ENCODE measurements around the gene PLEKHA5. TPM values are rescaled to one million over a fixed set of nuclear protein-coding genes. Genes with fewer than 3 reads are reported as not detected.
A peak's percentile ranks its signal among the peaks of the same experiment; 100 is the strongest.

PLEKHA5 gene
- total and polyA plus RNA-seq, 11 donors: 18.1 to 72.2 (median 58.2) TPM

DNA sequence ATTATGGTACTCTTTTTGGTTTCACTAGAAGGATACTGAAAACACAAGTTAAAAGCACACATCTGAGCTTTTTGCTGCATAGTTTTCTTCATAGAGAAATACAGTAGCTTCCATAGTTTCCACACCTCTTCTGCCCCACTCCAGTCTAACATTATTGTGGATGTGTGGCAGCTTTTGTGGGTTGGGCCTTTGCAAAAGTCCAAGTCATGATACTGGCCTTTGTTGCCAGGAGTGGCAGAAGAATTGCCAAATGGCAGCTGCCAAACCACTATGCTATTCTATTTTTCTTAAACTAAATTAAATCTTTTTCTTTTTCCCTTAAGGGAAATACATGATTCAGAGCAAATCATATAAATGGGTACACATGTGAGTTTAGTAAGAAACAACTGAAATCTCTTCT is 114.8 kb downstream of the PLEKHA5 start:
- Histone ChIP-seq H3K27ac (peak overlapping the region in 2 of 12 donors; percentile 16 to 48), H3K36me3 (no peaks in the 10 kb centered on the region), H3K4me1 (peaks cover under 1 to 51% (median 30%) of the 10 kb centered on the region in 12 donors), H3K27me3 (no peaks in the 10 kb centered on the region), H3K4me3 (no peak overlapping the region), H3K9me3 (no peaks in the 10 kb centered on the region)
- intact Hi-C loops (cut with DNase I): no loop called here
- ATAC-seq: peak in 3 of 4 donors; percentile 36 to 57 (median 56)
- peak in 1 of 5 donors; percentile 18 for DNase-seq
- TF ChIP-seq, protein P1, sequence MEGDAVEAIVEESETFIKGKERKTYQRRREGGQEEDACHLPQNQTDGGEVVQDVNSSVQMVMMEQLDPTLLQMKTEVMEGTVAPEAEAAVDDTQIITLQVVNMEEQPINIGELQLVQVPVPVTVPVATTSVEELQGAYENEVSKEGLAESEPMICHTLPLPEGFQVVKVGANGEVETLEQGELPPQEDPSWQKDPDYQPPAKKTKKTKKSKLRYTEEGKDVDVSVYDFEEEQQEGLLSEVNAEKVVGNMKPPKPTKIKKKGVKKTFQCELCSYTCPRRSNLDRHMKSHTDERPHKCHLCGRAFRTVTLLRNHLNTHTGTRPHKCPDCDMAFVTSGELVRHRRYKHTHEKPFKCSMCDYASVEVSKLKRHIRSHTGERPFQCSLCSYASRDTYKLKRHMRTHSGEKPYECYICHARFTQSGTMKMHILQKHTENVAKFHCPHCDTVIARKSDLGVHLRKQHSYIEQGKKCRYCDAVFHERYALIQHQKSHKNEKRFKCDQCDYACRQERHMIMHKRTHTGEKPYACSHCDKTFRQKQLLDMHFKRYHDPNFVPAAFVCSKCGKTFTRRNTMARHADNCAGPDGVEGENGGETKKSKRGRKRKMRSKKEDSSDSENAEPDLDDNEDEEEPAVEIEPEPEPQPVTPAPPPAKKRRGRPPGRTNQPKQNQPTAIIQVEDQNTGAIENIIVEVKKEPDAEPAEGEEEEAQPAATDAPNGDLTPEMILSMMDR (IDR thresholded peaks at IDR 0.05): no peak
- no peak for TF ChIP-seq POLR2A (IDR thresholded peaks at IDR 0.05)

DNA sequence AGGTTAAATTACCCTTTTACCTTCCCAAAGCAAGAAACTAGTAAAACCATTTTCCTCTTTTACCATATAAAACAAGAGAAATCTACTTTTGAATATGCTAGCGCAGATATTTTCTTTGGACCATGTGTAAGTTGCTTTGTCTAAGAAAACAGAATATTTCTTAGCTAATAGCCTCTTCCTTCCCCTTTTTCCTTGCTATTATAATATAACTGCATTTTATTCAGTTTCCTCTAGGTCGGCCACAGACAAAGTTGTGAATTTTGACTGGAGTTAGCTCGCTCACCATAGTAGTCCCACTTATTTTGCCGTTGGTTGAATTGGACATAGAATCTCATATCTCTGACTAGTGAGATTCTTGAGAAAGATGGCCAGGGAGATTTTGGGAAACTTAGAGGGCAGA is 115.6 kb downstream of the PLEKHA5 start:
- ATAC-seq: no peak
- no peak for DNase-seq
- no peaks in the 10 kb centered on the region for H3K36me3 ChIP-seq
- H3K27ac ChIP-seq: peak overlapping the region in 1 of 12 donors; percentile 48
- intact Hi-C loops (cut with DNase I): no loop called here
- H3K4me3 ChIP-seq: no peak overlapping the region
- WGBS, 4 donors: 84 to 93% (median 87%) methylated on average over 4 of the region's 4 CpGs
- TF ChIP-seq, protein P1 (IDR thresholded peaks at IDR 0.05): no peak
- no peak for TF ChIP-seq POLR2A (IDR thresholded peaks at IDR 0.05)
- no peaks in the 10 kb centered on the region for H3K9me3 ChIP-seq
- H3K27me3 ChIP-seq: no peaks in the 10 kb centered on the region
- H3K4me1 ChIP-seq: peaks cover 0 to 48% (median 24%) of the 10 kb centered on the region in 12 donors

DNA sequence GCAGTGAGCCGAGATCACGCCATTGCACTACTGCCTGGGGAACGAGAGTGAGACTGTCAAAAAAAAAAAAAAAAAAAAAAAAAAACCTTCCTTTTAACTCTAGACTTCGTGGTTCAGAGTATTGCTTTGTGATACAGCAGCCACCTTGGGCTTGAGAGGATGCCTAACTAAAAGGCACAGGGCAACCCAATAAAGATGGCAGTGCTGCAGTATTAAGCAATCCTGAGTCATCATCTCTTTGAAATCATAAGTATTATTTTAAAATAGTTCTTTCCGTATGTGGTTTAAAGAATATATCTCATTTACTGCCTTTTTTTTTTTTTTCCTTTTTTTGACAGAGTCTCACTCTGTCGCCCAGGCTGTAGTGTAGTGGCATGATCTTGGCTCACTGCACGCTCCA is 116.1 kb downstream of the PLEKHA5 start:
- H3K27me3 ChIP-seq: no peaks in the 10 kb centered on the region
- intact Hi-C loops (cut with DNase I): no loop called here
- H3K36me3 ChIP-seq: no peaks in the 10 kb centered on the region
- WGBS, 4 donors: 88 to 95% (median 90%) methylated on average over 7 of the region's 7 CpGs
- H3K4me1 ChIP-seq: peaks cover 0 to 47% (median 22%) of the 10 kb centered on the region in 12 donors
- TF ChIP-seq POLR2A (IDR thresholded peaks at IDR 0.05): no peak
- TF ChIP-seq, protein P1 (IDR thresholded peaks at IDR 0.05): no peak
- ATAC-seq (no peak), DNase-seq (no peak)
- H3K4me3 ChIP-seq: no peak overlapping the region
- no peaks in the 10 kb centered on the region for H3K9me3 ChIP-seq
- H3K27ac ChIP-seq: no peak overlapping the region

DNA sequence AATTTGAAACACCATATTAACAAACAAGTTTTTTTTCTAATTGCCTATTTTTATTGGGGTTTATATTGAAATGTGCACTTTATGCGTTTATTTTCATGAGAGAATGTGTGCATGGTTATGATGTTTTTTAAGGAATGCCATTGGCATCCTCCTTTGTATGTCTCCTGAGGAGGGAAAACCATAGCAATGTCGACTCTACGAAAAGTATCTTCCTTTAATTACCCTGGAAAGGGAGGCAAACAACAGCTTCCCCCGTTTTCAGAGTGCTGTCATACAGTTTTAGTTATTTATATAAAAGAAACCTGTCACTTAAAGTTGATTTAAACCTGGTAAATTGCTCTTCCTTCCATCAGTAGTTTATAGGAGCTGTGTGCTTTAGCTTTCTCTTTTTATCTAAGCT is 117.4 kb downstream of the PLEKHA5 start:
- Histone ChIP-seq H3K9me3 (no peaks in the 10 kb centered on the region), H3K4me3 (no peak overlapping the region), H3K4me1 (peaks cover 0 to 39% (median 20%) of the 10 kb centered on the region in 12 donors), H3K27ac (no peak overlapping the region), H3K27me3 (no peaks in the 10 kb centered on the region), H3K36me3 (no peaks in the 10 kb centered on the region)
- intact Hi-C loops (cut with DNase I): no loop called here
- TF ChIP-seq POLR2A (IDR thresholded peaks at IDR 0.05): no peak
- TF ChIP-seq, protein P1 (IDR thresholded peaks at IDR 0.05): no peak
- 85 to 91% (median 85%) methylated on average over 4 of the region's 4 CpGs for WGBS, 4 donors
- DNase-seq (no peak), ATAC-seq (no peak)

Data from heart left ventricle (tissue), 16 donors.